A673 (cell line): ENCODE data around the gene CLDND2. TPM values are rescaled to one million over a fixed set of nuclear protein-coding genes. Genes with fewer than 3 reads are reported as not detected.
A peak's percentile ranks its signal among the peaks of the same experiment; 100 is the strongest.
"Not testable (repeated sequence)": the region's sequence is repeated elsewhere in the genome, so short reads cannot be mapped to it uniquely, and the experiment has no call there.

Experiments used
- Bru-seq: library from RNA; stranded (reverse); fragments of 400-500 nt; gene quantifications from one replicate; lab custom pipeline; 2021; lab: Mats Ljungman, UMichigan
- BruChase-seq, 2 experiments: library from RNA; stranded (reverse); fragments of 400-500 nt; gene quantifications; one replicate each; lab custom pipeline; 2021; lab: Mats Ljungman, UMichigan
- BruUV-seq: library from RNA; stranded (reverse); fragments of 400-500 nt; replicated peaks from 2 replicates; lab custom pipeline; 2021; lab: Mats Ljungman, UMichigan
- CTCF ChIA-PET: fragments of 300-600 bp; sonication (Branson Sonifier 250); formaldehyde crosslinking; loops from one replicate; lab custom pipeline; 2022; ENCODE audit warnings: antibody characterized with exemption; lab: Charles Lee
- POLR2A ChIA-PET: fragments of 300-600 bp; sonication (Branson Sonifier 250); formaldehyde crosslinking; loops from one replicate; lab custom pipeline; 2022; ENCODE audit warnings: antibody characterized with exemption; ENCODE audit not compliant: low non-redundant PET; lab: Charles Lee
- DNase-seq: peaks from one replicate; pipeline ENCODE4 v3.0.0-alpha.2; 2015; ENCODE audit warnings: low spot score
- H3K27ac ChIP-seq: fragments of 200-600 bp; sonication (generic); 2 replicates; pipeline ENCODE4 v1.5.1; 2016; ENCODE audit warnings: mixed run types, low read depth, mild to moderate bottlenecking, mixed read lengths, antibody characterized with exemption, low read length; ENCODE audit not compliant: poor library complexity, severe bottlenecking
- H3K27me3 ChIP-seq: fragments of 200-600 bp; sonication (generic); replicated peaks from 2 replicates; pipeline ENCODE4 v1.6.1; 2017; ENCODE audit warnings: mixed run types, low read depth, mild to moderate bottlenecking, mixed read lengths, antibody characterized with exemption, low read length; ENCODE audit not compliant: insufficient read depth, poor library complexity
- H3K36me3 ChIP-seq: fragments of 200-600 bp; sonication (generic); 2 replicates; pipeline ENCODE4 v1.6.1; 2016; ENCODE audit warnings: mixed run types, mild to moderate bottlenecking, mixed read lengths, antibody characterized with exemption, low read length; ENCODE audit not compliant: insufficient read depth, poor library complexity, severe bottlenecking
- H3K4me1 ChIP-seq: fragments of 200-600 bp; sonication (generic); 2 replicates; pipeline ENCODE4 v1.6.1; 2017; ENCODE audit warnings: mixed run types, mild to moderate bottlenecking, mixed read lengths, antibody characterized with exemption, low read length; ENCODE audit not compliant: insufficient read depth, poor library complexity, severe bottlenecking
- H3K4me3 ChIP-seq: fragments of 200-600 bp; sonication (generic); 2 replicates; pipeline ENCODE4 v1.5.1; 2016; ENCODE audit warnings: low read depth, mixed run types, mild to moderate bottlenecking, mixed read lengths, low read length; ENCODE audit not compliant: poor library complexity, severe bottlenecking
- H3K9me3 ChIP-seq: fragments of 200-600 bp; sonication (generic); 2 replicates; pipeline ENCODE4 v1.6.1; 2016; ENCODE audit warnings: mixed run types, low read depth, mild to moderate bottlenecking, mixed read lengths, antibody characterized with exemption, low read length; ENCODE audit not compliant: poor library complexity, severe bottlenecking
- CTCF ChIP-seq: fragments of 300-800, 200-600 bp; sonication (generic); conservative IDR thresholded peaks from 2 replicates; pipeline ENCODE4 v1.5.1; 2017; ENCODE audit warnings: low read depth, mild to moderate bottlenecking, antibody characterized with exemption, low read length, moderate library complexity, mixed read lengths
- EZH2 ChIP-seq: fragments of 200-600 bp; sonication (generic); IDR thresholded peaks from 2 replicates; pipeline ENCODE4 v1.6.1; 2017; ENCODE audit warnings: borderline replicate concordance, low read depth, mild to moderate bottlenecking, mixed read lengths, antibody characterized with exemption, low read length; ENCODE audit not compliant: poor library complexity, severe bottlenecking
- intact Hi-C: fragments of 100-400 bp; cut with micrococcal nuclease; formaldehyde crosslinking; loops from one replicate; pipeline ENCODE4 v1.10.0; 2022; ENCODE audit not compliant: unreplicated experiment
- long read RNA-seq: library from polyadenylated mRNA; stranded (forward); transcript quantifications from one replicate; pipeline ENCODE4 v2.0.0, GENCODE V29; 2022
- total RNA-seq: library from RNA; stranded (reverse); gene quantifications from 2 replicates; pipeline ENCODE4 v1.2.3, GENCODE V29; 2021

Gene CLDND2, protein sequence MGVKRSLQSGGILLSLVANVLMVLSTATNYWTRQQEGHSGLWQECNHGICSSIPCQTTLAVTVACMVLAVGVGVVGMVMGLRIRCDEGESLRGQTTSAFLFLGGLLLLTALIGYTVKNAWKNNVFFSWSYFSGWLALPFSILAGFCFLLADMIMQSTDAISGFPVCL
- total RNA-seq (not detected in 2 replicates), Bru-seq, nascent RNA (percentile 25 among the genes with signal in this experiment), BruChase-seq, experiment 1, labeled RNA remaining after a 2-hour chase (percentile 32 among the genes with signal in this experiment), BruChase-seq, experiment 2, labeled RNA remaining after a 6-hour chase (percentile 40 among the genes with signal in this experiment)
- long read RNA-seq: 0 reads

DNA sequence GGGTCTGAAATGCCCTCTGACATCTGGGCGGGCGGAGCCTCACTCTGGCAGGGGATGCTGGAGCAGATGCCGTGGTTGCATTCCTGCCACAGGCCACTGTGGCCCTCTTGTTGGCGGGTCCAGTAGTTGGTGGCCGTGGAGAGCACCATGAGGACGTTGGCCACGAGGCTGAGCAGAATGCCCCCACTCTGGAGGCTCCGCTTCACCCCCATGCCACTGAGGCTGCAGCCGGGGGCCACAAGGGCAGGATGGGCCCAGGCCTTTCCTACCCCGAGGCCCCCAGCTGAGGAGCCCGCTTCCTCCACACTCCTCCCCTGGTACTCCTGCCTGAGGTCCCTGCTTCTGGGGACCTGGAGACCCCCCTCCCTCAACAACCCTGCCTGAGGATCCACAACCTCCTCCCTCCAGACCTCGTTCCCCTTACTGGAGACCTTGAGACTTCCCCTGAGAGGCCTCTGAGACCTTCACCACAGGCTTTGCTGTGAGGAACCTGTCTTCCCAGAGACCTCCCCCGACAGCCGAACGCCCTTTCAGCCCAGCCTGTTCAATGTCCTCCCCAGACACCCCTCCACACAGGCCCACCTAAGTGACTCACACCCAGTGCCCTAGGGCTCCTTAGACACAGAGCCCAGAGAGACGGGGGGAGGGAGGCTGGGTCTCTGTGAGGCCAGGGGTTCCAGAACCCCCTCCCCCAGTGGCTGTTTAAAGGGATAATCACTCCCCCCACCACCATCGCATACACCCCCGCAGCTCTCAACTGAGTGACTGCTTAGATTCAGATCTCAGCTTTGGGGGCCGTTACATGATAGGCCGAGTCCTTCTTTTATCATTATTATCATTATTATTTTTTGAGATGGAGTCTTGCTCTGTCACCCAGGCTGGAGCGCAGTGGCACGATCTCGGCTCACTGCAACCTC lies at the start of gene CLDND2:
Gene CLDND2 (minus strand): TSS at position 638 of the 917 bp plus-strand sequence. CDS start 426 bp downstream, at position 212.
- Histone ChIP-seq H3K9me3 (no peaks in the 10 kb centered on the region), H3K27ac (peak within 1 kb of the TSS; percentile 58), H3K4me3 (peak within 1 kb of the TSS; percentile 64), H3K27me3 (no peaks in the 10 kb centered on the region), H3K4me1 (peaks cover 9% of the 10 kb centered on the region), H3K36me3 (no peaks in the 10 kb centered on the region)
- ChIA-PET CTCF (interaction anchor here (0.6 kb wide), 1 partner anchor 670 kb away, joined by 3 read pairs; no protein-coding TSS in a partner anchor), POLR2A (no interaction called here)
- TF ChIP-seq CTCF: no peak
- no peak for TF ChIP-seq EZH2
- intact Hi-C loops: no loop called here
- no TSS peak for BruUV-seq
- DNase-seq: no peak

DNA sequence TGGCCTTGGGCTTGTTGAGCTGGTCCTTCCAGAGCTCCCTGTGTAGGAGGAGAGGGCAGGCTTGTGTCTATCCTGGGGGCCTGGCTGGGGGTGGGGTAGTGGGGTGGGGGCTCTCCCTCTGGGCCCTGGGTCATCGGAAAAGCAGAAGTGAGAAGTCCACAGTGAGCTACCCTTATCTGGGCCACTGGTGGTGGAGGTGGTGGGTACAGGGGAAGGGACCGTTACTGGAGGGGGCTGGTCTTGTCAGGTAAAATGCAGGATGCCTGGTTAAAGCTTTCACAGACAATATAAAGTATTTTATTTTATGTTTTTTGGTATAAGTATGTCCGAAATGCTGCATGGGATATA lies 49.0 kb upstream of the CLDND2 start:
- Histone ChIP-seq H3K9me3 (no peaks in the 10 kb centered on the region), H3K27me3 (peaks cover 13% of the 10 kb centered on the region), H3K27ac (no peak overlapping the region), H3K4me1 (no peaks in the 10 kb centered on the region), H3K4me3 (no peak overlapping the region), H3K36me3 (no peaks in the 10 kb centered on the region)
- ChIA-PET POLR2A (no interaction called here), CTCF (no interaction called here)
- intact Hi-C loops: no loop called here
- no TSS peak for BruUV-seq
- TF ChIP-seq CTCF (no peak), EZH2 (no peak)
- no peak for DNase-seq

- CTCF ChIA-PET: no interaction called here
- TF ChIP-seq CTCF: no peak
- no peak for TF ChIP-seq EZH2
- intact Hi-C loops: no loop called here
- BruUV-seq: no TSS peak
- Histone ChIP-seq H3K4me3 (no peak within 1 kb of the TSS), H3K36me3 (no peaks in the 10 kb centered on the region), H3K4me1 (no peaks in the 10 kb centered on the region), H3K9me3 (no peaks in the 10 kb centered on the region), H3K27me3 (peaks cover 13% of the 10 kb centered on the region), H3K27ac (no peak within 1 kb of the TSS)
- no peak for DNase-seq
- POLR2A ChIA-PET: no interaction called here
These were observed 48.5 kb upstream of the CLDND2 start, which contains the start of gene SIGLEC10 for GRCh38 chr19:51417107-51417809. SIGLEC10 (minus strand) TSS chr19:51417642; CDS start chr19:51417581, 61 bp downstream.

- BruUV-seq, H3K9me3 ChIP-seq, intact Hi-C loops, H3K27ac ChIP-seq, H3K4me1 ChIP-seq, H3K36me3 ChIP-seq, H3K4me3 ChIP-seq, CTCF ChIA-PET, DNase-seq, POLR2A ChIA-PET: not testable (repeated sequence)
- H3K27me3 ChIP-seq: peaks cover 13% of the 10 kb centered on the region
These were observed 47.6 kb upstream of the CLDND2 start for GRCh38 chr19:51416422-51416821.
